ENCODE data around the gene GAPVD1. TPM values are rescaled to one million over a fixed set of nuclear protein-coding genes. Genes with fewer than 3 reads are reported as not detected.

GAPVD1 gene
- total and polyA plus RNA-seq, 2 of the 13 experiments (the other 11 are each of a cell fraction or from before 2014, with no cell fraction given) = 11.1 to 33.2 TPM

- TF ChIP-seq LCORL (IDR thresholded peaks at IDR 0.05) = no peak
- TF ChIP-seq LCORL (CRISPR knock-in tag; IDR thresholded peaks at IDR 0.05) = peak; percentile 55; the same call in 1 of the 2 replicates
- 0 out of 2 replicates have a peak, but pooled peaks have one; percentile 40 for TF ChIP-seq ZKSCAN8 (CRISPR knock-in tag; IDR thresholded peaks at IDR 0.05; ENCODE audit: borderline replicate concordance)
- peak; percentile 30 for TF ChIP-seq YY1 (IDR thresholded peaks at IDR 0.05; ENCODE audit: insufficient read depth, insufficient replicate concordance, low read depth, low read length)
- no peak for TF ChIP-seq HNF4A (CRISPR knock-in tag; IDR thresholded peaks at IDR 0.05)
- TF ChIP-seq SMARCE1 (IDR thresholded peaks at IDR 0.05; ENCODE audit: borderline replicate concordance) = no peak
- TF ChIP-seq PHF8 (CRISPR knock-in tag; IDR thresholded peaks at IDR 0.05) = peak; percentile 53; the same call in 1 of the 2 replicates
- peak; percentile 46; the same call in 1 of the 2 replicates for TF ChIP-seq ZMYM3 (CRISPR knock-in tag; IDR thresholded peaks at IDR 0.05)
- 0 out of 2 replicates have a peak, but pooled peaks have one; percentile 66 for TF ChIP-seq FOXC1 (CRISPR knock-in tag; IDR thresholded peaks at IDR 0.05; ENCODE audit: borderline replicate concordance)
- no peak for TF ChIP-seq SIN3A (IDR thresholded peaks at IDR 0.05; ENCODE audit: borderline replicate concordance, low read depth, low read length)
- TF ChIP-seq AHR (CRISPR knock-in tag; IDR thresholded peaks at IDR 0.05) = no peak; the same call in 1 of the 2 replicates
- TF ChIP-seq KDM2A (CRISPR knock-in tag; IDR thresholded peaks at IDR 0.05; ENCODE audit: borderline replicate concordance, low read depth) = peak; percentile 84; the same call in 1 of the 2 replicates
- peak; percentile 60 for TF ChIP-seq TEAD3 (CRISPR knock-in tag; optimal IDR thresholded peaks at IDR 0.05; ENCODE audit: borderline replicate concordance)
- TF ChIP-seq, protein P1, sequence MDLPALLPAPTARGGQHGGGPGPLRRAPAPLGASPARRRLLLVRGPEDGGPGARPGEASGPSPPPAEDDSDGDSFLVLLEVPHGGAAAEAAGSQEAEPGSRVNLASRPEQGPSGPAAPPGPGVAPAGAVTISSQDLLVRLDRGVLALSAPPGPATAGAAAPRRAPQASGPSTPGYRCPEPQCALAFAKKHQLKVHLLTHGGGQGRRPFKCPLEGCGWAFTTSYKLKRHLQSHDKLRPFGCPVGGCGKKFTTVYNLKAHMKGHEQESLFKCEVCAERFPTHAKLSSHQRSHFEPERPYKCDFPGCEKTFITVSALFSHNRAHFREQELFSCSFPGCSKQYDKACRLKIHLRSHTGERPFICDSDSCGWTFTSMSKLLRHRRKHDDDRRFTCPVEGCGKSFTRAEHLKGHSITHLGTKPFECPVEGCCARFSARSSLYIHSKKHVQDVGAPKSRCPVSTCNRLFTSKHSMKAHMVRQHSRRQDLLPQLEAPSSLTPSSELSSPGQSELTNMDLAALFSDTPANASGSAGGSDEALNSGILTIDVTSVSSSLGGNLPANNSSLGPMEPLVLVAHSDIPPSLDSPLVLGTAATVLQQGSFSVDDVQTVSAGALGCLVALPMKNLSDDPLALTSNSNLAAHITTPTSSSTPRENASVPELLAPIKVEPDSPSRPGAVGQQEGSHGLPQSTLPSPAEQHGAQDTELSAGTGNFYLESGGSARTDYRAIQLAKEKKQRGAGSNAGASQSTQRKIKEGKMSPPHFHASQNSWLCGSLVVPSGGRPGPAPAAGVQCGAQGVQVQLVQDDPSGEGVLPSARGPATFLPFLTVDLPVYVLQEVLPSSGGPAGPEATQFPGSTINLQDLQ (CRISPR knock-in tag; IDR thresholded peaks at IDR 0.05) = no peak
- TF ChIP-seq SOX6 (IDR thresholded peaks at IDR 0.05) = no peak
- TF ChIP-seq SOX6 (CRISPR knock-in tag; IDR thresholded peaks at IDR 0.05) = peak; percentile 30; the same call in 1 of the 2 replicates
- TF ChIP-seq RAD21 (CRISPR knock-in tag; IDR thresholded peaks at IDR 0.05) = peak; percentile 95
- peak; percentile 54; the same call in 1 of the 2 replicates for TF ChIP-seq KMT2A (CRISPR knock-in tag; IDR thresholded peaks at IDR 0.05)
- TF ChIP-seq ZNF205 (CRISPR knock-in tag; IDR thresholded peaks at IDR 0.05) = 0 out of 2 replicates have a peak, but pooled peaks have one; percentile 30
- 0 out of 2 replicates have a peak, but pooled peaks have one; percentile 74 for TF ChIP-seq ZNF709 (CRISPR knock-in tag; IDR thresholded peaks at IDR 0.05)
- TF ChIP-seq REXO4 (CRISPR knock-in tag; IDR thresholded peaks at IDR 0.05; ENCODE audit: borderline replicate concordance) = no peak
- no peak for TF ChIP-seq ZNF569 (CRISPR knock-in tag; IDR thresholded peaks at IDR 0.05; ENCODE audit: borderline replicate concordance)
- 0 out of 2 replicates have a peak, but pooled peaks have one; percentile 16 for TF ChIP-seq MED13 (CRISPR knock-in tag; IDR thresholded peaks at IDR 0.05)
- TF ChIP-seq ZNF670 (CRISPR knock-in tag; IDR thresholded peaks at IDR 0.05; ENCODE audit: borderline replicate concordance) = no peak
Measured at GRCh38 chr9:125407974-125408900, 146.6 kb downstream of the GAPVD1 start (continued).
